ENCODE results near the gene ZNF593. TPM values are rescaled to one million over a fixed set of nuclear protein-coding genes. Genes with fewer than 3 reads are reported as not detected.

The ZNF593 gene
- total RNA-seq, 2 donors from 2014 or later = 22.0 to 47.7 TPM

- H3K27me3 ChIP-seq = no peaks in the 10 kb centered on the region
- no peak overlapping the region for H3K27ac ChIP-seq
- no peaks in the 10 kb centered on the region for H3K9me3 ChIP-seq
- intact Hi-C loops (cut with DNase I) = loop anchor here (5.0 kb wide), 1 partner anchor 47 kb away; no protein-coding TSS in a partner anchor
- H3K4me3 ChIP-seq = no peak overlapping the region
- H3K4me1 ChIP-seq = peaks cover 5% of the 10 kb centered on the region
- H3K9ac ChIP-seq (ENCODE audit: low read depth in 2 of 2, low read length in 2 of 2) = no peak overlapping the region
- no peaks in the 10 kb centered on the region for H3K36me3 ChIP-seq
- no peak for DNase-seq
- TF ChIP-seq CTCF (IDR thresholded peaks at IDR 0.05) = no peak
These were observed 5.6 kb downstream of the ZNF593 start for GRCh38 chr1:26175346-26175745.

- intact Hi-C loops (cut with DNase I) = loop anchor here (5.0 kb wide), 1 partner anchor 45 kb away; no protein-coding TSS in a partner anchor
- Histone ChIP-seq H3K27me3 (no peaks in the 10 kb centered on the region), H3K9me3 (no peaks in the 10 kb centered on the region), H3K27ac (peak within 1 kb of the TSS; percentile 51), H3K36me3 (no peaks in the 10 kb centered on the region), H3K9ac (ENCODE audit: low read depth in 2 of 2, low read length in 2 of 2) (peak within 1 kb of the TSS; percentile 45 to 78), H3K4me3 (peak within 1 kb of the TSS; percentile 34), H3K4me1 (no peaks in the 10 kb centered on the region)
- TF ChIP-seq CTCF (IDR thresholded peaks at IDR 0.05) = peak; percentile 28
- DNase-seq = peak; percentile 90
These were observed 7.5 kb downstream of the ZNF593 start, which contains the start of gene CNKSR1 for GRCh38 chr1:26177182-26177684. TSS of gene CNKSR1 (plus strand) at chr1:26177491. CDS start at chr1:26177548, 57 bp downstream.

GRCh38 chr1:26180010-26180506 is 10.3 kb downstream of the ZNF593 start:
- TF ChIP-seq CTCF (IDR thresholded peaks at IDR 0.05) = no peak
- Histone ChIP-seq H3K27me3 (no peaks in the 10 kb centered on the region), H3K27ac (no peak overlapping the region), H3K9me3 (no peaks in the 10 kb centered on the region), H3K4me3 (no peak overlapping the region), H3K4me1 (no peaks in the 10 kb centered on the region), H3K9ac (ENCODE audit: low read depth in 2 of 2, low read length in 2 of 2) (no peak overlapping the region), H3K36me3 (no peaks in the 10 kb centered on the region)
- intact Hi-C loops (cut with DNase I) = no loop called here
- DNase-seq = no peak

GRCh38 chr1:26181586-26182382 is 12.1 kb downstream of the ZNF593 start:
- Histone ChIP-seq H3K4me3 (no peak overlapping the region), H3K27ac (no peak overlapping the region), H3K9ac (ENCODE audit: low read depth in 2 of 2, low read length in 2 of 2) (no peak overlapping the region), H3K4me1 (no peaks in the 10 kb centered on the region), H3K9me3 (no peaks in the 10 kb centered on the region), H3K27me3 (no peaks in the 10 kb centered on the region), H3K36me3 (no peaks in the 10 kb centered on the region)
- no peak for TF ChIP-seq CTCF (IDR thresholded peaks at IDR 0.05)
- intact Hi-C loops (cut with DNase I) = no loop called here
- DNase-seq = no peak

GRCh38 chr1:26182383-26182696 is 12.6 kb downstream of the ZNF593 start:
- intact Hi-C loops (cut with DNase I) = no loop called here
- H3K4me3 ChIP-seq = no peak overlapping the region
- H3K9me3 ChIP-seq = no peaks in the 10 kb centered on the region
- no peak for TF ChIP-seq CTCF (IDR thresholded peaks at IDR 0.05)
- H3K36me3 ChIP-seq = no peaks in the 10 kb centered on the region
- no peak overlapping the region for H3K9ac ChIP-seq (ENCODE audit: low read depth in 2 of 2, low read length in 2 of 2)
- DNase-seq = no peak
- no peaks in the 10 kb centered on the region for H3K27me3 ChIP-seq
- no peaks in the 10 kb centered on the region for H3K4me1 ChIP-seq
- H3K27ac ChIP-seq = no peak overlapping the region

Data from colonic mucosa (tissue), 4 donors.